Heart left ventricle (tissue), 13 donors: ENCODE data around the gene ZNF821.
"Not testable (repeated sequence)": the region's sequence is repeated elsewhere in the genome, so short reads cannot be mapped to it uniquely, and the experiment has no call there.

ENCODE experiments used
- CTCF ChIP-seq, 12 donors: fragments of 200-600 bp; sonication (generic) in 4 of 12; IDR thresholded peaks; one replicate each; pipeline versions ENCODE4 v1.5.0 to v1.8.0; 2018 to 2022; ENCODE audit warnings: antibody characterized with exemption in 12 of 12, mild to moderate bottlenecking in 5 of 12
- POLR2A ChIP-seq, 2 donors: fragments of 450-650 bp; IDR thresholded peaks; one replicate each; pipeline ENCODE4 v1.6.1; 2017; ENCODE audit warnings: antibody characterized with exemption in 2 of 2, mild to moderate bottlenecking in 2 of 2, moderate library complexity in 2 of 2
- donor health status: ischemic (EF 13 %, LVEDD 7.1; RV severe dilation, severe dysfunction).
- donor health status: DM: no; HTN: yes; CAD: no.
- donor health status: DM: no; HTN: no; CAD: no.
- donor health status: ischemic (EF 25% LVEDD 6.9; RV normal size, moderate dysfunction).
- donor health status: ischemic (EF 25% LVEDD 5.7; RV mildly dilated, moderate dysfunction).
- donor health status: ischemic (EF 35%, LVEDD 5.7; RV mildly dilated, moderate dysfunction).
- donor health status: nonischemic (EF 11% LVEDD 7.7; RV severe dilation, severe dysfunction).
- donor health status: DM: yes; HTN: yes; CAD: no.
- donor health status: PGD.
- donor health status: ischemic (EF 29% LVEDD 5.4; RV normal size, mild dysfunction).
- donor health status: nonischemic (EF 23%, LVEDD 6.1; RV moderate dilation, normal function).

GRCh38 chr16:71867175-71867574, 16.8 kb downstream of the ZNF821 start:
- TF ChIP-seq POLR2A, CTCF (IDR thresholded peaks at IDR 0.05): not testable (repeated sequence)
